VCaP (cell line): ENCODE results near the gene CAT.
"Not testable (repeated sequence)": the region's sequence is repeated elsewhere in the genome, so short reads cannot be mapped to it uniquely, and the experiment has no call there.

ENCODE experiments used
- H3K27ac ChIP-seq: fragments of 450-650 bp; 2 replicates; pipeline ENCODE4 v1.5.1; 2017
- TF ChIP-seq, protein P1 (sequence below): fragments of 450-650 bp; conservative IDR thresholded peaks from 2 replicates; pipeline ENCODE4 v1.5.1; 2017; ENCODE audit warnings: mild to moderate bottlenecking, moderate library complexity

The CAT gene

DNA sequence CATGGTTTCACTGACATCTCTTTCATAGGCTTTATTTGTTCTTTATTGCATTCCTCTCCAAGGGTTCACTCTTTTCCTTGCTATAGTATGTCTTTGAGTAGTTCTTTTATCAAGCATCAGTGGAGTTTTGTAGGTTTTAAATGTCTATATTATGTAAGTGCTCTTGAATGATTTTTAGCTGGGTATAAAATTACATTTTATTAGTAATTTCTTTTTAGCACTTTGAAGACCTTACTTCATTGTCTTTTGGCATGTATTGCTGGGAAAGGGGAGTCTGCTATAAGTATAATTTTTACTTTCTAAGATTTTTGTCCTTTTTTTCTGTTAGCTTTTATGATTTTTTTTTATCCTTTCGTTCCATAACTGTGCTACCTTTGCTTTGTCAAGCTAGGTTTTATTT is 25.5 kb upstream of the CAT start:
- TF ChIP-seq, protein P1, sequence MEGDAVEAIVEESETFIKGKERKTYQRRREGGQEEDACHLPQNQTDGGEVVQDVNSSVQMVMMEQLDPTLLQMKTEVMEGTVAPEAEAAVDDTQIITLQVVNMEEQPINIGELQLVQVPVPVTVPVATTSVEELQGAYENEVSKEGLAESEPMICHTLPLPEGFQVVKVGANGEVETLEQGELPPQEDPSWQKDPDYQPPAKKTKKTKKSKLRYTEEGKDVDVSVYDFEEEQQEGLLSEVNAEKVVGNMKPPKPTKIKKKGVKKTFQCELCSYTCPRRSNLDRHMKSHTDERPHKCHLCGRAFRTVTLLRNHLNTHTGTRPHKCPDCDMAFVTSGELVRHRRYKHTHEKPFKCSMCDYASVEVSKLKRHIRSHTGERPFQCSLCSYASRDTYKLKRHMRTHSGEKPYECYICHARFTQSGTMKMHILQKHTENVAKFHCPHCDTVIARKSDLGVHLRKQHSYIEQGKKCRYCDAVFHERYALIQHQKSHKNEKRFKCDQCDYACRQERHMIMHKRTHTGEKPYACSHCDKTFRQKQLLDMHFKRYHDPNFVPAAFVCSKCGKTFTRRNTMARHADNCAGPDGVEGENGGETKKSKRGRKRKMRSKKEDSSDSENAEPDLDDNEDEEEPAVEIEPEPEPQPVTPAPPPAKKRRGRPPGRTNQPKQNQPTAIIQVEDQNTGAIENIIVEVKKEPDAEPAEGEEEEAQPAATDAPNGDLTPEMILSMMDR: no peak
- H3K27ac ChIP-seq: no peak overlapping the region

DNA sequence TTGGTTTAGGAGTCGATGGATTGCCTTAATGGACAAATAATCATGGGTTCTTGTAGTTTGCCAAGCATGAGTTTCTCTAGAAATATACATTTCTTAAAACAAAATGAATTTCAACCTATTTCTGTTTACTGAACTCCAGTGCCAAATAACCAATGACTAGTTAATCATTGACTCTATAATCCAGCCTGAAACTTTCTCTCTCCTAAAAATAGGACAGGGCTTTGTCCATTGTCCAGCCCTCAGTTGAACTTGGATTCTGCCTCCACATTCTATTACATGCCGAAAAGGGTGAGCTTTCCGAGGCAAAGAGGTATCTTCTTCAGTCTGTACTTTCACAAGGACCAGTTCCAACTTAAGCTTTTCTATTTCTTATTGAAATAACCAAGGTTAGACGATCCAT is 23.2 kb upstream of the CAT start:
- H3K27ac ChIP-seq: peak overlapping the region; percentile 20; the same call in 1 of the 2 replicates
- TF ChIP-seq, protein P1: no peak

DNA sequence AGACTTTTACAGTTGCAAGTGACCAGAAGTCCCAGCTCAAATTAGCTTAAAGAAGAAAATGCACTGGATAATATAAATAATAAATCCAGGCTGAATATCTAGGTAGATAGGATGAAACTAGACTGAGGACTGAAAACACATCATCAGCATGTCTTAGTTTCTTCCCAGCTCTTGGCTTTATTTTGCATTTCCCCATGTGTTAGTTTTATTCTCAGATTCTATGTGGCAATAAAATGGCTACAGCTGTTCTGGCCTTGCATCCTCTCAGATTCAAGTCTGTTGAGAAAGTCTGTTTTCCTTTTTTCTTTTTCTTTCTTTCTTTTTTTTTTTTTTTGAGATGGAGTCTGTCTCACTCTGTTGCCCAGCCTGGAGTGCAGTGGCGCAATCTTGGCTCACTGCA is 22.6 kb upstream of the CAT start:
- TF ChIP-seq, protein P1: no peak
- H3K27ac ChIP-seq: peak overlapping the region; percentile 20; the same call in 1 of the 2 replicates

DNA sequence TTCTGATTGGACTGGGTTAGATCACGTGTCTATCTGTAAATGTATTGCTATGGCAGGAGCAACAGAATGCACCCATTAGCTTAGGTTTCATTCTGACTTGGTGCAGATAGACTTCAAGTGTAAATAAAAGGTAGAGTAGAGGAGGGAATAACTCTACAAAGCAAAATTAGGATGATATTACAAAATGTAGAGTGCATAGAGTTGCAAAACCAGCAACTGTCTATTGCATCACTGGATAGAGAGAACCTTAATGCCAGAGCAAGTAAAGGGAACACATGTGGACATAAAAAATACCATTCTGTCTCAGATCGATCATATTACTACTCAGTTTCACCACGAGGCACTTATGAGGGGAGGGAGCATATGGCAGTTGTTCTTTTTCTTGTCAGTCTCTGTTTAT is 22.0 kb upstream of the CAT start:
- H3K27ac ChIP-seq: no peak overlapping the region; the same call in 1 of the 2 replicates
- TF ChIP-seq, protein P1: no peak

DNA sequence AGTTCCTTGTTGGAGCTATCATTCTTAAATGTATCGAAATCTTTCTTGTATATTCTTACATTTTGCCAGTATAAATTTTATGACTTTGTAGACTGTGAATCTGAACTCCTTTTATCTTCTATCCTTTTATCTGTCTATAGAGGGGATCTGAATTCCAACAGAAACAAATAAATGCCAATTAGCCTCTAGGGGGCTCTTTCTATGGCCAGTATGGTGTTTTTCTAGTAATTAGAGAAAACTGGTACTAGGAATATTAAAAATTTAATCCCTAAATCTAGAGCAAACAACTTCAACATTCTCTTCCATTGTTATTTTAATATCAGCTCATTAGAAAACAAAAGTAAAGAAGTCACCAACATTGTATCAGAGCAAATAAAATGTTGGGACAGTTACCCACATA is 21.5 kb upstream of the CAT start:
- TF ChIP-seq, protein P1: no peak
- no peak overlapping the region for H3K27ac ChIP-seq

DNA sequence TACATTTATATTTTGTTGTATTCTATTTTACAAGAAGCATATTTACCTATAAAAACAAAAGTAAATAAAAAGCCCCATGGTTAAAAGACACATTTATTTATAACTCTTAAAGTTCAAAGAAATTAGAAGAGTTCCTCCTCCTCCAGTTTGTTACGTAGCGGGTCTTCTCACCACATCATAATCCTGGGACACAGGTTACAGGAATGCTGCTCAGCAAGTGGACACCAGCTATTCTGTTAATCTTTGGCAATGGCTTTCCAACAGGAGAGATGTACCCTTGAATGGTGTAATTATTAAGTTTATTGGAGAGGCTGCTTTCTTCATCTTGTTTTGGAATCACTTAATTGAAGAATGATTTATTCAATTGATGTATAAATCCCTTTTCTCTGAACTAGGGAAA is 19.6 kb upstream of the CAT start:
- TF ChIP-seq, protein P1: no peak
- no peak overlapping the region for H3K27ac ChIP-seq

DNA sequence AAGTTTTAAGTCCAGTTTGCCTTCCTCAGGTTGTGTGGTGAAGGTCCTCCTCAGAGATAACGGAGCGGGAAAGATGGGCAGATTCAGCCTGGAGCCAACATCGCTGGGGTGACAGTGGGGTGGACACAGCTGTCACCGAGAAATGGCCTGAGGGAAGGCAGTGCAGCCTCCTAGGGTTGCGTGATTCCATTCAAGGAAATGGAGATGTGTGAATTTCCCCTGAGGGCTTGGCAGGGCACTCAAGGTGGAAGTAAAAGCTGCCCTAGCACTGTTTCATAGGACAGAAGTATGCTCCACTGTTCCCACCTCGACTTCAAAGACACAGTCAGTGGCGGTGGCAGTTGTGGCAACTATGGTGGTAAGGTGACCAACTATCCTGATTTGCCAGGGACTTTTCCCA is 15.4 kb upstream of the CAT start:
- H3K27ac ChIP-seq: no peak overlapping the region
- TF ChIP-seq, protein P1: no peak

DNA sequence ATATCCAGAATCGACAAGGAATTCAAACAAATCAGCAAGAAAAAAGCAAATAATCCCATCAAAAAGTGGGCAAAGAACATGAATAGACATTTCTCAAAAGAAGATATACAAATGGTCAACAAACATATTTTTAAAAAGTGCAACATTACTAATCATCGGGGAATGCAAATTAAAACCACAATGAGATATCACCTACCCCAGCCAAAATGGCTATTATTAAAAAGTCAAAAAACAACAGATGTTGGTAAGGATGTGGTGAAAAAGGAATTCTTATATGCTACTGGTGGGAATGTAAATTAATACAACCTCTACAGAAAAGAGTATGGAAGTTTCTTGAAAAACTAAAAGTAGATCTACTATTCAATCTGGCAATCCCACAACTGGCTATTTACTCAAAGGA is 13.9 kb upstream of the CAT start:
- H3K27ac ChIP-seq: not testable (repeated sequence)
